Measurements from ENCODE around the gene MRPS2.

GRCh38 chr9:135531096-135531495 is 30.6 kb downstream of the MRPS2 start:
- no peak for TF ChIP-seq MAX (IDR thresholded peaks at IDR 0.05)
- TF ChIP-seq, protein P1, sequence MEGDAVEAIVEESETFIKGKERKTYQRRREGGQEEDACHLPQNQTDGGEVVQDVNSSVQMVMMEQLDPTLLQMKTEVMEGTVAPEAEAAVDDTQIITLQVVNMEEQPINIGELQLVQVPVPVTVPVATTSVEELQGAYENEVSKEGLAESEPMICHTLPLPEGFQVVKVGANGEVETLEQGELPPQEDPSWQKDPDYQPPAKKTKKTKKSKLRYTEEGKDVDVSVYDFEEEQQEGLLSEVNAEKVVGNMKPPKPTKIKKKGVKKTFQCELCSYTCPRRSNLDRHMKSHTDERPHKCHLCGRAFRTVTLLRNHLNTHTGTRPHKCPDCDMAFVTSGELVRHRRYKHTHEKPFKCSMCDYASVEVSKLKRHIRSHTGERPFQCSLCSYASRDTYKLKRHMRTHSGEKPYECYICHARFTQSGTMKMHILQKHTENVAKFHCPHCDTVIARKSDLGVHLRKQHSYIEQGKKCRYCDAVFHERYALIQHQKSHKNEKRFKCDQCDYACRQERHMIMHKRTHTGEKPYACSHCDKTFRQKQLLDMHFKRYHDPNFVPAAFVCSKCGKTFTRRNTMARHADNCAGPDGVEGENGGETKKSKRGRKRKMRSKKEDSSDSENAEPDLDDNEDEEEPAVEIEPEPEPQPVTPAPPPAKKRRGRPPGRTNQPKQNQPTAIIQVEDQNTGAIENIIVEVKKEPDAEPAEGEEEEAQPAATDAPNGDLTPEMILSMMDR (IDR thresholded peaks at IDR 0.05; ENCODE audit: low read depth, low read length, missing input control) = no peak
- no peak for TF ChIP-seq GABPA (IDR thresholded peaks at IDR 0.05 in 1 of 2, conservative IDR thresholded peaks at IDR 0.05 in 1 of 2)
- TF ChIP-seq JUND (IDR thresholded peaks at IDR 0.05) = no peak
- TF ChIP-seq EGR1 (IDR thresholded peaks at IDR 0.05; ENCODE audit: low read depth in 2 of 2) = no peak
- TF ChIP-seq, protein P2, sequence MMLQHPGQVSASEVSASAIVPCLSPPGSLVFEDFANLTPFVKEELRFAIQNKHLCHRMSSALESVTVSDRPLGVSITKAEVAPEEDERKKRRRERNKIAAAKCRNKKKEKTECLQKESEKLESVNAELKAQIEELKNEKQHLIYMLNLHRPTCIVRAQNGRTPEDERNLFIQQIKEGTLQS (IDR thresholded peaks at IDR 0.05) = no peak
- no peak for TF ChIP-seq HNF4A (conservative IDR thresholded peaks at IDR 0.05)
- no peak for TF ChIP-seq YY1 (IDR thresholded peaks at IDR 0.05)
- no peak for TF ChIP-seq SP1 (IDR thresholded peaks at IDR 0.05)
- TF ChIP-seq REST (IDR thresholded peaks at IDR 0.05) = no peak
- no peak for TF ChIP-seq ZBTB33 (IDR thresholded peaks at IDR 0.05)
- no peak for TF ChIP-seq NR2F2 (IDR thresholded peaks at IDR 0.05)
- no peak for TF ChIP-seq RAD21 (IDR thresholded peaks at IDR 0.05)
- TF ChIP-seq FOXA2 (IDR thresholded peaks at IDR 0.05) = no peak

Data from liver (tissue), 3 donors.